Breast epithelium (tissue), 4 donors: Measurements from ENCODE around the gene NMT2. TPM values are rescaled to one million over a fixed set of nuclear protein-coding genes. Genes with fewer than 3 reads are reported as not detected.

Source experiments
- DNase-seq, 2 donors: peaks; one replicate each; pipeline ENCODE4 v3.0.0-alpha.2; 2019; ENCODE audit warnings: low spot score in 2 of 2
- H3K27ac ChIP-seq, 2 donors: fragments of 200-600 bp; sonication (generic) in 1 of 2; one replicate each; pipeline ENCODE4 v1.5.1; 2016 to 2019; ENCODE audit warnings: mild to moderate bottlenecking in 1 of 2
- H3K27me3 ChIP-seq, 2 donors: fragments of 200-600 bp; sonication (generic) in 1 of 2; one replicate each; pipeline versions ENCODE4 v1.5.1 to v1.6.0; 2017 to 2019; ENCODE audit warnings: control low read depth in 1 of 2, mild to moderate bottlenecking in 1 of 2
- H3K36me3 ChIP-seq: fragments of 200-600 bp; one replicate; pipeline ENCODE4 v1.5.1; 2019
- H3K4me1 ChIP-seq, 2 donors: fragments of 200-600 bp; sonication (generic); one replicate each; pipeline ENCODE4 v1.5.1; 2016 to 2019; ENCODE audit warnings: control low read depth in 1 of 2
- H3K4me3 ChIP-seq, 3 donors: fragments of 200-600 bp; sonication (generic); 1 replicate in 2 of 3; 2 replicates in 1 of 3; pipeline ENCODE4 v1.5.1; 2016 to 2019; ENCODE audit warnings: mild to moderate bottlenecking in 3 of 3, moderate library complexity in 2 of 3
- H3K9me3 ChIP-seq, 2 donors: fragments of 200-600 bp; sonication (generic) in 1 of 2; one replicate each; pipeline ENCODE4 v1.5.1; 2016 to 2019; ENCODE audit warnings: control low read depth in 1 of 2
- POLR2A ChIP-seq: fragments of 450-650 bp; IDR thresholded peaks from one replicate; pipeline ENCODE4 v1.6.1; 2016; ENCODE audit warnings: antibody characterized with exemption, mild to moderate bottlenecking, moderate library complexity
- POLR2AphosphoS5 ChIP-seq, 3 donors: sonication (generic); formaldehyde crosslinking; IDR thresholded peaks; one replicate each; pipeline ENCODE4 v1.6.1; 2017; ENCODE audit warnings: antibody characterized with exemption in 3 of 3
- intact Hi-C: fragments of 100-400 bp; cut with DNase I; formaldehyde crosslinking; loops from one replicate; pipeline ENCODE4 v1.15.1; 2023; ENCODE audit warnings: low total_unique reads
- total RNA-seq, 3 donors: library from RNA; depleted of rRNA; stranded (reverse); fragments of >200 nt; gene quantifications; one replicate each; pipeline ENCODE4 v1.1.0, GENCODE V29; 2016
- TF ChIP-seq, protein P1 (sequence below), 3 donors: fragments of 450-650 bp; IDR thresholded peaks; one replicate each; pipeline ENCODE4 v1.5.1; 2016 to 2017; ENCODE audit warnings: antibody characterized with exemption in 3 of 3, mild to moderate bottlenecking in 3 of 3, moderate library complexity in 3 of 3

NMT2 gene
- total RNA-seq, 3 donors from 2014 or later: 18.4 to 48.3 (median 32.4) TPM

- Histone ChIP-seq H3K27me3 (no peaks in the 10 kb centered on the region), H3K9me3 (no peaks in the 10 kb centered on the region), H3K27ac (peak overlapping the region in 1 of 2 donors; percentile 8), H3K4me1 (no peaks in the 10 kb centered on the region), H3K36me3 (no peaks in the 10 kb centered on the region), H3K4me3 (no peak overlapping the region)
- intact Hi-C loops: loop anchor here (5.0 kb wide), 1 partner anchor 207 kb away; no protein-coding TSS in a partner anchor
- TF ChIP-seq, protein P1, sequence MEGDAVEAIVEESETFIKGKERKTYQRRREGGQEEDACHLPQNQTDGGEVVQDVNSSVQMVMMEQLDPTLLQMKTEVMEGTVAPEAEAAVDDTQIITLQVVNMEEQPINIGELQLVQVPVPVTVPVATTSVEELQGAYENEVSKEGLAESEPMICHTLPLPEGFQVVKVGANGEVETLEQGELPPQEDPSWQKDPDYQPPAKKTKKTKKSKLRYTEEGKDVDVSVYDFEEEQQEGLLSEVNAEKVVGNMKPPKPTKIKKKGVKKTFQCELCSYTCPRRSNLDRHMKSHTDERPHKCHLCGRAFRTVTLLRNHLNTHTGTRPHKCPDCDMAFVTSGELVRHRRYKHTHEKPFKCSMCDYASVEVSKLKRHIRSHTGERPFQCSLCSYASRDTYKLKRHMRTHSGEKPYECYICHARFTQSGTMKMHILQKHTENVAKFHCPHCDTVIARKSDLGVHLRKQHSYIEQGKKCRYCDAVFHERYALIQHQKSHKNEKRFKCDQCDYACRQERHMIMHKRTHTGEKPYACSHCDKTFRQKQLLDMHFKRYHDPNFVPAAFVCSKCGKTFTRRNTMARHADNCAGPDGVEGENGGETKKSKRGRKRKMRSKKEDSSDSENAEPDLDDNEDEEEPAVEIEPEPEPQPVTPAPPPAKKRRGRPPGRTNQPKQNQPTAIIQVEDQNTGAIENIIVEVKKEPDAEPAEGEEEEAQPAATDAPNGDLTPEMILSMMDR (IDR thresholded peaks at IDR 0.05): no peak
- TF ChIP-seq POLR2AphosphoS5 (IDR thresholded peaks at IDR 0.05) (no peak), POLR2A (no peak)
- no peak for DNase-seq
Measured at GRCh38 chr10:15169555-15170401, 1.3 kb upstream of the NMT2 start.

GRCh38 chr10:15168786-15169554 lies 477 bp upstream of the NMT2 start:
- no peaks in the 10 kb centered on the region for H3K4me1 ChIP-seq
- peak; percentile 90 to 99 for DNase-seq
- H3K9me3 ChIP-seq: no peaks in the 10 kb centered on the region
- H3K27me3 ChIP-seq: no peaks in the 10 kb centered on the region
- no peaks in the 10 kb centered on the region for H3K36me3 ChIP-seq
- TF ChIP-seq, protein P1 (IDR thresholded peaks at IDR 0.05): no peak
- TF ChIP-seq POLR2AphosphoS5 (IDR thresholded peaks at IDR 0.05) (no peak), POLR2A (no peak)
- H3K4me3 ChIP-seq: peak overlapping the region in 2 of 3 donors; percentile 51 to 69
- peak overlapping the region in 1 of 2 donors; percentile 8 for H3K27ac ChIP-seq
- intact Hi-C loops: loop anchor here (5.0 kb wide), 1 partner anchor 207 kb away; no protein-coding TSS in a partner anchor

GRCh38 chr10:15167411-15168290 lies 842 bp downstream of the NMT2 start:
- intact Hi-C loops: loop anchor here (5.0 kb wide), 1 partner anchor 205 kb away; no protein-coding TSS in a partner anchor
- H3K27me3 ChIP-seq: no peaks in the 10 kb centered on the region
- no peaks in the 10 kb centered on the region for H3K4me1 ChIP-seq
- peak; percentile 30 to 59 for DNase-seq
- no peak for TF ChIP-seq POLR2A
- TF ChIP-seq POLR2AphosphoS5 (IDR thresholded peaks at IDR 0.05): peak in 1 of 3 donors; percentile 10
- TF ChIP-seq, protein P1 (IDR thresholded peaks at IDR 0.05): peak in 2 of 3 donors; percentile 46 to 47
- H3K4me3 ChIP-seq: peak overlapping the region; percentile 69 to 88 (median 76)
- H3K36me3 ChIP-seq: no peaks in the 10 kb centered on the region
- no peaks in the 10 kb centered on the region for H3K9me3 ChIP-seq
- peak overlapping the region; percentile 84 to 93 for H3K27ac ChIP-seq

DNA sequence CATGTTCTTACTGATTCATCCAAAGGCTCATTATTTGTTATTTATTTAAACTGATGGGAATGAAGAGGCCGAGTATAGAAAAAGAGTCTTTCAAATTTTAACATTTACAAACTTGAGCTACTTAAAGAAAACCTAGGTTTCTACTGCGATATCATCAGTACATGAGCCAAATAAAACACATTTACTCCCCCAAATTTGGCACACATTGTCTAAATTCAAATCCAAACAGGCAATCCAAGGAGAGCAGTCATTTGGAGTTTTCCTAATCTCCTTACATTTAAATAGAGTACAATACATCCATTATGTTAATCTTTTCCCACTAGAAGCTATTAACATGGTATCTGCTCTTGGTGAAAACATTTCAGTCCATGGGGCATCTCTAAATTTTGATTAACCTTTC lies 2.2 kb downstream of the NMT2 start:
- no peak overlapping the region for H3K27ac ChIP-seq
- H3K4me1 ChIP-seq: no peaks in the 10 kb centered on the region
- H3K27me3 ChIP-seq: no peaks in the 10 kb centered on the region
- no peaks in the 10 kb centered on the region for H3K9me3 ChIP-seq
- DNase-seq: no peak
- intact Hi-C loops: loop anchor here (5.0 kb wide), 1 partner anchor 204 kb away; no protein-coding TSS in a partner anchor
- TF ChIP-seq POLR2A (no peak), POLR2AphosphoS5 (IDR thresholded peaks at IDR 0.05) (no peak)
- TF ChIP-seq, protein P1 (IDR thresholded peaks at IDR 0.05): no peak
- H3K36me3 ChIP-seq: no peaks in the 10 kb centered on the region
- H3K4me3 ChIP-seq: no peak overlapping the region
